Uterus (tissue), 2 donors: Measurements from ENCODE around the gene RANBP3.

ENCODE experiments used
- POLR2A ChIP-seq, 2 donors: fragments of 450-650 bp; IDR thresholded peaks; one replicate each; pipeline ENCODE4 v1.6.1; 2016; ENCODE audit warnings: antibody characterized with exemption in 2 of 2, mild to moderate bottlenecking in 1 of 2, moderate library complexity in 1 of 2
- TF ChIP-seq, protein P1 (sequence below), 4 experiments: fragments of 200-600 bp in 2 of 4; fragments of 450-650 bp in 2 of 4; sonication (generic) in 2 of 4; IDR thresholded peaks; one replicate each; pipeline ENCODE4 v1.5.1; 2016 to 2019; ENCODE audit warnings: antibody characterized with exemption in 4 of 4, mild to moderate bottlenecking in 2 of 4, moderate library complexity in 1 of 4

DNA sequence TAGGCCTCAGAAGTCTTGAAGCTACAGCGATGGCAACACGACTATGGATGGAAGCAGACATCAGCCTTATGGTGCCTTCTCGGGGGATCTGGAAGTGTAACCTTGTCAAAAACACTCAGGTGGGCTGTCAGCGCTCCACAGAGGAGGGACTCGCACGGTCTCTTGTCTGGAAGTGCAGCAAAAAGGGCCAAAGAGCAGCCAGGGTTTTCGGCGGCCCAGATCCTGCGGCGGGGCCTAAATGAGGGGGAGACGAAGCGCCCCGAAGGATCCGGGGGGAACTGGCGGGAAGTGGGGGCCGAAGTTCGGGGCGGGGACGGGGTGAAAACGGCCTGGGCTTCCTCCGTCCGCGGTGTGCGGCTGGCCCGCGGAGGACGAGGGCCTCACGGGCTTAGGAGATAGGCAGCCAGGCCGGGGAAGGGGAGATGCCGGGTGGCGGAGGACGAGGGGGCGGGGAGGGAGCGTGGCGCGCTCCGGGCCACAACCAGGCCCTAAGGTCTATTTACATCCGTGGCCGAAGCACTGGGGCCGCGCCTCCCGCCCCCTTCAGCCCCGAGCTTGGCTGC lies 637 bp downstream of the RANBP3 start:
- TF ChIP-seq, protein P1, sequence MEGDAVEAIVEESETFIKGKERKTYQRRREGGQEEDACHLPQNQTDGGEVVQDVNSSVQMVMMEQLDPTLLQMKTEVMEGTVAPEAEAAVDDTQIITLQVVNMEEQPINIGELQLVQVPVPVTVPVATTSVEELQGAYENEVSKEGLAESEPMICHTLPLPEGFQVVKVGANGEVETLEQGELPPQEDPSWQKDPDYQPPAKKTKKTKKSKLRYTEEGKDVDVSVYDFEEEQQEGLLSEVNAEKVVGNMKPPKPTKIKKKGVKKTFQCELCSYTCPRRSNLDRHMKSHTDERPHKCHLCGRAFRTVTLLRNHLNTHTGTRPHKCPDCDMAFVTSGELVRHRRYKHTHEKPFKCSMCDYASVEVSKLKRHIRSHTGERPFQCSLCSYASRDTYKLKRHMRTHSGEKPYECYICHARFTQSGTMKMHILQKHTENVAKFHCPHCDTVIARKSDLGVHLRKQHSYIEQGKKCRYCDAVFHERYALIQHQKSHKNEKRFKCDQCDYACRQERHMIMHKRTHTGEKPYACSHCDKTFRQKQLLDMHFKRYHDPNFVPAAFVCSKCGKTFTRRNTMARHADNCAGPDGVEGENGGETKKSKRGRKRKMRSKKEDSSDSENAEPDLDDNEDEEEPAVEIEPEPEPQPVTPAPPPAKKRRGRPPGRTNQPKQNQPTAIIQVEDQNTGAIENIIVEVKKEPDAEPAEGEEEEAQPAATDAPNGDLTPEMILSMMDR (IDR thresholded peaks at IDR 0.05) = no peak
- TF ChIP-seq POLR2A (IDR thresholded peaks at IDR 0.05) = no peak
